ENCODE data around the gene DIS3L2.

Gene DIS3L2

GRCh38 chr2:232350804-232351685, 389.5 kb downstream of the DIS3L2 start:
- H3K4me3 ChIP-seq (replicated peaks; ENCODE audit: low read depth, low read length) = no peak overlapping the region
- DNase-seq (ENCODE audit: low read depth) = no peak
- TF ChIP-seq CTCF (IDR thresholded peaks at IDR 0.05; ENCODE audit: low read length, missing control alignments) = no peak

GRCh38 chr2:232351686-232352510, 390.4 kb downstream of the DIS3L2 start:
- no peak overlapping the region for H3K4me3 ChIP-seq (replicated peaks; ENCODE audit: low read depth, low read length)
- no peak for DNase-seq (ENCODE audit: low read depth)
- TF ChIP-seq CTCF (IDR thresholded peaks at IDR 0.05; ENCODE audit: low read length, missing control alignments) = no peak

GRCh38 chr2:232352511-232353091, 391.1 kb downstream of the DIS3L2 start:
- TF ChIP-seq CTCF (IDR thresholded peaks at IDR 0.05; ENCODE audit: low read length, missing control alignments) = no peak
- H3K4me3 ChIP-seq (replicated peaks; ENCODE audit: low read depth, low read length) = no peak overlapping the region
- no peak for DNase-seq (ENCODE audit: low read depth)

GRCh38 chr2:232353096-232353495, 391.6 kb downstream of the DIS3L2 start:
- TF ChIP-seq CTCF (IDR thresholded peaks at IDR 0.05; ENCODE audit: low read length, missing control alignments) = no peak
- H3K4me3 ChIP-seq (replicated peaks; ENCODE audit: low read depth, low read length) = no peak overlapping the region
- DNase-seq (ENCODE audit: low read depth) = no peak

- no peak overlapping the region for H3K4me3 ChIP-seq (replicated peaks; ENCODE audit: low read depth, low read length)
- DNase-seq (ENCODE audit: low read depth) = no peak
- no peak for TF ChIP-seq CTCF (IDR thresholded peaks at IDR 0.05; ENCODE audit: low read length, missing control alignments)
These were observed 392.1 kb downstream of the DIS3L2 start for GRCh38 chr2:232353660-232354059.

GRCh38 chr2:232354069-232354468, 392.6 kb downstream of the DIS3L2 start:
- no peak overlapping the region for H3K4me3 ChIP-seq (replicated peaks; ENCODE audit: low read depth, low read length)
- no peak for DNase-seq (ENCODE audit: low read depth)
- TF ChIP-seq CTCF (IDR thresholded peaks at IDR 0.05; ENCODE audit: low read length, missing control alignments) = no peak
